ENCODE results near the gene ERAP2. TPM values are rescaled to one million over a fixed set of nuclear protein-coding genes. Genes with fewer than 3 reads are reported as not detected.
"Not testable (repeated sequence)": the region's sequence is repeated elsewhere in the genome, so short reads cannot be mapped to it uniquely, and the experiment has no call there.

Gene ERAP2
- total and polyA plus RNA-seq, 2 of the 13 experiments (the other 11 are each of a cell fraction or from before 2014, with no cell fraction given): 12.8 to 16.6 TPM

GRCh38 chr5:96839071-96839592, 37.2 kb upstream of the ERAP2 start:
- no peak overlapping the region for H3K4me2 ChIP-seq (ENCODE audit: low read depth, low read length)
- H3K79me2 ChIP-seq (ENCODE audit: insufficient read depth, low read length): no peaks in the 10 kb centered on the region
- no peak for ATAC-seq
- WGBS (ENCODE audit: low lambda C conversion rate): 25% methylated on average over 2 of the region's 2 CpGs
- H3K9ac ChIP-seq (ENCODE audit: insufficient read depth, low read depth, low read length): no peak overlapping the region
- H3K9me3 ChIP-seq (ENCODE audit: low read length): no peaks in the 10 kb centered on the region
- intact Hi-C loops (cut with micrococcal nuclease; ENCODE audit: unreplicated experiment): no loop called here
- H4K20me1 ChIP-seq (ENCODE audit: insufficient read depth, low read length): no peaks in the 10 kb centered on the region
- no peak for DNase-seq (ENCODE audit: low spot score)
- H3K4me1 ChIP-seq (ENCODE audit: insufficient read depth, low read length): no peaks in the 10 kb centered on the region
- H3K36me3 ChIP-seq (replicated peaks in 1 of 2; ENCODE audit: control insufficient read depth in 1 of 2, insufficient read depth in 2 of 2, low read length in 2 of 2): no peaks in the 10 kb centered on the region
- no peak overlapping the region for H2AFZ ChIP-seq (ENCODE audit: low read length)
- POLR2A ChIA-PET: interaction anchor here (1.3 kb wide), 1 partner anchor 31 kb away, joined by 6 read pairs; no protein-coding TSS in a partner anchor
- TF ChIP-seq ZNF10 (CRISPR knock-in tag; IDR thresholded peaks at IDR 0.05; ENCODE audit: borderline replicate concordance, low read depth) (no peak), ZMAT5 (CRISPR knock-in tag; IDR thresholded peaks at IDR 0.05; ENCODE audit: borderline replicate concordance, low read depth) (no peak), ZBTB8A (CRISPR knock-in tag; IDR thresholded peaks at IDR 0.05; ENCODE audit: borderline replicate concordance, low read depth) (no peak)
- H3K4me3 ChIP-seq (replicated peaks in 1 of 3; ENCODE audit: insufficient read depth in 1 of 3, low read depth in 2 of 3, low read length in 3 of 3): no peak overlapping the region
- no peak for FAIRE-seq
- no peak overlapping the region for H3K27ac ChIP-seq (ENCODE audit: extremely low read length, insufficient read depth, low read length)
- BruUV-seq (replicated peaks): no TSS peak
- in situ Hi-C loops (cut with HindIII; ENCODE audit: extremely low pct_ligation_motif_present, low pct_unique_long_range_greater_than_20kb): no loop called here
- no peaks in the 10 kb centered on the region for H3K27me3 ChIP-seq (ENCODE audit: control insufficient read depth in 1 of 2, insufficient read depth in 2 of 2, low read length in 2 of 2)
- CTCF ChIA-PET (ENCODE audit: low intra/inter-chr PET ratio, low total read pairs): no interaction called here

DNA sequence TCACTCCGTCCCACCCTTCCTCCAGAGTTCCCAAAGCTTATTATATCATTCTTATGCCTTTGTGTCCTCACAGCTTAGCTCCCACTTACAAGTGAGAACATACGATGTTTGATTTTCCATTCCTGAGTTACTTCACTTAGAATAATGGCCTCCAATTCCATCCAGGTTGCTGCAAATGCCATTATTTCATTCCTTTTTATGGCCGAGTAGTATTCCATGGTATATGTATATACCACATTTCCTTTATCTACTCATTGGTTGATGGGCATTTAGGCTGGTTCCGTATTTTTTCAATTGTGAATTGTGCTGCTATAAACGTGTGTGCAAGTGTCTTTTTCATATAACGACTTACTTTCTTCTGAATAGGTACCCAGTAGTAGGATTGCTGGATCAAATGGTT, 34.4 kb upstream of the ERAP2 start:
- H2AFZ ChIP-seq (ENCODE audit: low read length); DNase-seq (ENCODE audit: low spot score); CTCF ChIA-PET (ENCODE audit: low intra/inter-chr PET ratio, low total read pairs); BruUV-seq (replicated peaks); H3K4me3 ChIP-seq (replicated peaks in 1 of 3; ENCODE audit: insufficient read depth in 1 of 3, low read depth in 2 of 3, low read length in 3 of 3); POLR2A ChIA-PET; H3K27me3 ChIP-seq (ENCODE audit: control insufficient read depth in 1 of 2, insufficient read depth in 2 of 2, low read length in 2 of 2); H3K9me3 ChIP-seq (ENCODE audit: low read length); H3K27ac ChIP-seq (ENCODE audit: extremely low read length, insufficient read depth, low read length); FAIRE-seq; H3K36me3 ChIP-seq (replicated peaks in 1 of 2; ENCODE audit: control insufficient read depth in 1 of 2, insufficient read depth in 2 of 2, low read length in 2 of 2); H3K4me2 ChIP-seq (ENCODE audit: low read depth, low read length); H3K9ac ChIP-seq (ENCODE audit: insufficient read depth, low read depth, low read length); intact Hi-C loops (cut with micrococcal nuclease; ENCODE audit: unreplicated experiment); ATAC-seq; H3K79me2 ChIP-seq (ENCODE audit: insufficient read depth, low read length); H4K20me1 ChIP-seq (ENCODE audit: insufficient read depth, low read length); in situ Hi-C loops (cut with HindIII; ENCODE audit: extremely low pct_ligation_motif_present, low pct_unique_long_range_greater_than_20kb); H3K4me1 ChIP-seq (ENCODE audit: insufficient read depth, low read length): not testable (repeated sequence)
- WGBS (ENCODE audit: low lambda C conversion rate): 40% methylated on average over 6 of the region's 6 CpGs

All from HepG2 (cell line).